Measurements from ENCODE around the gene PLA2G4D. TPM values are rescaled to one million over a fixed set of nuclear protein-coding genes. Genes with fewer than 3 reads are reported as not detected.

The PLA2G4D gene
- total RNA-seq, 1 experiment from 2014 or later = not detected

GRCh38 chr15:42108189-42108588, 13.8 kb upstream of the PLA2G4D start:
- Mint-ChIP-seq H3K27ac (ENCODE audit: unreplicated experiment) (no peak overlapping the region), H3K4me3 (ENCODE audit: low read depth, unreplicated experiment) (no peak overlapping the region), H3K36me3 (ENCODE audit: insufficient read depth, unreplicated experiment) (no peaks in the 10 kb centered on the region), H3K4me1 (ENCODE audit: low read depth, unreplicated experiment) (peaks cover 15% of the 10 kb centered on the region), H3K27me3 (ENCODE audit: unreplicated experiment) (no peaks in the 10 kb centered on the region), H3K9me3 (ENCODE audit: low read depth, unreplicated experiment) (no peaks in the 10 kb centered on the region)
- no peak for DNase-seq
- intact Hi-C loops (cut with micrococcal nuclease; ENCODE audit: unreplicated experiment) = no loop called here
- CTCF ChIA-PET = no interaction called here
- no TSS peak for BruUV-seq (replicated peaks)
- TF ChIP-seq CTCF (IDR thresholded peaks at IDR 0.05; ENCODE audit: unreplicated experiment) = no peak

- no peaks in the 10 kb centered on the region for H3K27me3 Mint-ChIP-seq (ENCODE audit: unreplicated experiment)
These were observed 13.1 kb upstream of the PLA2G4D start for GRCh38 chr15:42107473-42107872.

GRCh38 chr15:42106288-42106687, 11.9 kb upstream of the PLA2G4D start:
- TF ChIP-seq CTCF (IDR thresholded peaks at IDR 0.05; ENCODE audit: unreplicated experiment) = no peak
- H3K27ac Mint-ChIP-seq (ENCODE audit: unreplicated experiment) = no peak overlapping the region
- no peak for DNase-seq
- no peak overlapping the region for H3K4me3 Mint-ChIP-seq (ENCODE audit: low read depth, unreplicated experiment)
- H3K36me3 Mint-ChIP-seq (ENCODE audit: insufficient read depth, unreplicated experiment) = no peaks in the 10 kb centered on the region
- intact Hi-C loops (cut with micrococcal nuclease; ENCODE audit: unreplicated experiment) = no loop called here
- CTCF ChIA-PET = no interaction called here
- no peaks in the 10 kb centered on the region for H3K27me3 Mint-ChIP-seq (ENCODE audit: unreplicated experiment)
- H3K4me1 Mint-ChIP-seq (ENCODE audit: low read depth, unreplicated experiment) = peaks cover 15% of the 10 kb centered on the region
- no peaks in the 10 kb centered on the region for H3K9me3 Mint-ChIP-seq (ENCODE audit: low read depth, unreplicated experiment)
- no TSS peak for BruUV-seq (replicated peaks)

More at GRCh38 chr15:42107473-42107872, 13.1 kb upstream of the PLA2G4D start:
- Mint-ChIP-seq H3K4me3 (ENCODE audit: low read depth, unreplicated experiment) (no peak overlapping the region), H3K27ac (ENCODE audit: unreplicated experiment) (no peak overlapping the region), H3K9me3 (ENCODE audit: low read depth, unreplicated experiment) (no peaks in the 10 kb centered on the region), H3K4me1 (ENCODE audit: low read depth, unreplicated experiment) (peaks cover 15% of the 10 kb centered on the region), H3K36me3 (ENCODE audit: insufficient read depth, unreplicated experiment) (no peaks in the 10 kb centered on the region)
- no peak for TF ChIP-seq CTCF (IDR thresholded peaks at IDR 0.05; ENCODE audit: unreplicated experiment)
- no TSS peak for BruUV-seq (replicated peaks)
- intact Hi-C loops (cut with micrococcal nuclease; ENCODE audit: unreplicated experiment) = no loop called here
- CTCF ChIA-PET = no interaction called here
- peak; percentile 48 for DNase-seq

GRCh38 chr15:42104095-42104891, 9.9 kb upstream of the PLA2G4D start:
- H3K4me1 Mint-ChIP-seq (ENCODE audit: low read depth, unreplicated experiment) = peaks cover 8% of the 10 kb centered on the region
- intact Hi-C loops (cut with micrococcal nuclease; ENCODE audit: unreplicated experiment) = no loop called here
- no peaks in the 10 kb centered on the region for H3K36me3 Mint-ChIP-seq (ENCODE audit: insufficient read depth, unreplicated experiment)
- no TSS peak for BruUV-seq (replicated peaks)
- no peak overlapping the region for H3K4me3 Mint-ChIP-seq (ENCODE audit: low read depth, unreplicated experiment)
- CTCF ChIA-PET = no interaction called here
- no peak for TF ChIP-seq CTCF (IDR thresholded peaks at IDR 0.05; ENCODE audit: unreplicated experiment)
- no peaks in the 10 kb centered on the region for H3K9me3 Mint-ChIP-seq (ENCODE audit: low read depth, unreplicated experiment)
- H3K27me3 Mint-ChIP-seq (ENCODE audit: unreplicated experiment) = no peaks in the 10 kb centered on the region
- no peak overlapping the region for H3K27ac Mint-ChIP-seq (ENCODE audit: unreplicated experiment)
- no peak for DNase-seq
